ENCODE measurements around the gene CTPS1.
A peak's percentile ranks its signal among the peaks of the same experiment; 100 is the strongest.

- peak; percentile 33 for TF ChIP-seq CTCF (conservative IDR thresholded peaks at IDR 0.05; ENCODE audit: low read depth, low read length)
- no peak for TF ChIP-seq EZH2 (IDR thresholded peaks at IDR 0.05; ENCODE audit: borderline replicate concordance, low read depth, low read length, poor library complexity, severe bottlenecking)
Observed at GRCh38 chr1:41038110-41038509, 58.6 kb downstream of the CTPS1 start.
